Measurements from ENCODE around the gene EML6. TPM values are rescaled to one million over a fixed set of nuclear protein-coding genes. Genes with fewer than 3 reads are reported as not detected.

The EML6 gene
- total and polyA plus RNA-seq, 7 donors, result 0.38 to 9.3 (median 2.5) TPM

DNA sequence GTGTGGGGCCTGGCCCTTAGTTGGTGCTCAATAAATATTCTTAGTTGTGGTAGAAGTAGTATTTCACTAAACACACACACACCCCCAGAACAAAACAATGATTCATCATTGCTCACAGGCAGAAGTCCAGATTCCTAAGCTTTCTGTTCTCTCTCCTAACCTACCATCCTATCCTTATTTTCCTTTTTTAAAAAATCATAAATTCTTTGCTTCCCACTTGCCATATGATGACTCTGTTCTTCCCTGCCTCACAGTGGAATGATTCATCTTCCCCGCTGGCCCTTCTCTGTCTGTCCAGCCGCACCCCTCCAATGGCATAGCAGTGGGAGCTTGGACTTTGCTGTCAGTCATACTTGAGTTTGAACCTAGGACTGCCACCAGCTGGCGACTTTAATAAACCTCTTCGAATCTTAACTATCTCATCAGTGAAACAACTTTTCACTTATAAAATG is 5.2 kb downstream of the EML6 start:
- H3K9me3 ChIP-seq, result no peaks in the 10 kb centered on the region
- no peak overlapping the region for H3K4me3 ChIP-seq
- H3K36me3 ChIP-seq (ENCODE audit: insufficient read depth in 1 of 2, low read depth in 1 of 2), result no peaks in the 10 kb centered on the region
- no peaks in the 10 kb centered on the region for H3K4me1 ChIP-seq
- DNase-seq (no peak), ATAC-seq (no peak)
- 76 to 82% (median 80%) methylated on average over 4 of the region's 4 CpGs for WGBS, 3 donors
- TF ChIP-seq, protein P1, sequence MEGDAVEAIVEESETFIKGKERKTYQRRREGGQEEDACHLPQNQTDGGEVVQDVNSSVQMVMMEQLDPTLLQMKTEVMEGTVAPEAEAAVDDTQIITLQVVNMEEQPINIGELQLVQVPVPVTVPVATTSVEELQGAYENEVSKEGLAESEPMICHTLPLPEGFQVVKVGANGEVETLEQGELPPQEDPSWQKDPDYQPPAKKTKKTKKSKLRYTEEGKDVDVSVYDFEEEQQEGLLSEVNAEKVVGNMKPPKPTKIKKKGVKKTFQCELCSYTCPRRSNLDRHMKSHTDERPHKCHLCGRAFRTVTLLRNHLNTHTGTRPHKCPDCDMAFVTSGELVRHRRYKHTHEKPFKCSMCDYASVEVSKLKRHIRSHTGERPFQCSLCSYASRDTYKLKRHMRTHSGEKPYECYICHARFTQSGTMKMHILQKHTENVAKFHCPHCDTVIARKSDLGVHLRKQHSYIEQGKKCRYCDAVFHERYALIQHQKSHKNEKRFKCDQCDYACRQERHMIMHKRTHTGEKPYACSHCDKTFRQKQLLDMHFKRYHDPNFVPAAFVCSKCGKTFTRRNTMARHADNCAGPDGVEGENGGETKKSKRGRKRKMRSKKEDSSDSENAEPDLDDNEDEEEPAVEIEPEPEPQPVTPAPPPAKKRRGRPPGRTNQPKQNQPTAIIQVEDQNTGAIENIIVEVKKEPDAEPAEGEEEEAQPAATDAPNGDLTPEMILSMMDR (IDR thresholded peaks at IDR 0.05), result no peak
- no peak overlapping the region for H3K27ac ChIP-seq
- H3K27me3 ChIP-seq (ENCODE audit: insufficient read depth in 3 of 3, low read length in 2 of 3), result no peaks in the 10 kb centered on the region
- intact Hi-C loops (cut with DNase I), result loop anchor here in 1 of 2 donors (10.0 kb wide), 1 partner anchor 446 kb away; no protein-coding TSS in a partner anchor

DNA sequence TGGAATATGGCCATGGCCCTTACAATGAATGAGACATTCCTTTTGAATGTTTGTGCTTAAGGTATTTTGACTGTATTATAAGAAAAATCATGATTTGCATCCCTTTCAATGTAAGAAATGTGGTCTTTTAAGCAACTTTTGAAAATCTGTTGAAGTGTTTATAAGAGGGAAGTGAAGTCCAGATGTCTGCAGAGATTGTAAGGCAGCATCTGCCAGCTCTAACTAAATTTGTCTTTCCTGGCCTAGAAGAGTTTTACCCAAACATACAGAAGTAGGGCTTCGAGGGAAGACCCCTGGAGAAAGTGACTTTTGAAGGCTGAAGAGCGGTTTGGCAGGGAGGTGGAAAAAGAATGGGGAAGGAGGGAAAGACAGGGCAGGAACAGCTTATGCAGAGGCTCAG is 12.2 kb downstream of the EML6 start:
- ATAC-seq, result no peak
- 62 to 69% (median 67%) methylated on average over 2 of the region's 2 CpGs for WGBS, 3 donors

DNA sequence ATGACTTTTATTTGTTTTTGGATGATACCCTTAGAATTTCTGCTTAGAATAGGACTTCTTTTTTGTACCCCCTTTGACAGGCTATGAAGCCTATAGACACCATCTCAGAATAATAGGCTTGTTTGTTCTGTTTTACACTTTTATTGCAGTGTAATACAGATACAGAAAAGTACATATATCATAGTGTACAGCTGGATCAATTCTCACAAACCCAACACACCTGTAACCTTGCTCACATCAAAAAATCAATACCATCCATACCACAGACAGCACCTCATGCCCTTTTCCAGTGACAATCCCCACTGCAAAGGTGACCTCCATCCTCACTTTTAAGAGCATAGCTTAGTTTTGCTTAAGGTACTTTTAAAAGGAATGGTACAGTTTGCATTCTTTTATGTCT is 14.8 kb downstream of the EML6 start:
- no peak for ATAC-seq
- intact Hi-C loops (cut with DNase I), result no loop called here
- H3K4me3 ChIP-seq, result no peak overlapping the region

More for the DNA sequence above, 12.2 kb downstream of the EML6 start:
- intact Hi-C loops (cut with DNase I), result no loop called here
- Histone ChIP-seq H3K27me3 (ENCODE audit: insufficient read depth in 3 of 3, low read length in 2 of 3) (no peaks in the 10 kb centered on the region), H3K27ac (no peak overlapping the region), H3K4me3 (no peak overlapping the region), H3K36me3 (ENCODE audit: insufficient read depth in 1 of 2, low read depth in 1 of 2) (no peaks in the 10 kb centered on the region), H3K4me1 (no peaks in the 10 kb centered on the region), H3K9me3 (no peaks in the 10 kb centered on the region)
- TF ChIP-seq, protein P1 (IDR thresholded peaks at IDR 0.05), result no peak
- no peak for DNase-seq

DNA sequence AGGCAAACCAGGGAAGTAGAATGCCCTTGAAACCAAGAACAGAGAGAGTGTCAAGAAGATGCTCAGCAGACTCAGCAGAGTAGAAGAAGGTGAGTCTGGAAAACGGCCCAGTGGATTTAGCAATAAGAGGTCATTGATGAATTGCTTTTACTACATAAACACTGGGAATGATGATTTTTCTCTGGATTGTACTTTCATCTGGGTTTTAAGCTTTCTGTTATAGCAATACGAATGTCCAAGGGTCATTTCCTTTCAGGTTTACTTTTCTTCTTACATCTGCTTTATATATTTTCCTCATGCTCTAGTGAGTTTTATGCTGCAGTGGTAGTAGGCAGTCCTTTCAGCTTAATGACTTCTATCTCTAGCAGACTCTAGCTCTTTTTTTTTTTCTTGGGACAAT is 16.9 kb downstream of the EML6 start:
- Histone ChIP-seq H3K36me3 (ENCODE audit: insufficient read depth in 1 of 2, low read depth in 1 of 2) (no peaks in the 10 kb centered on the region), H3K27ac (no peak overlapping the region), H3K4me1 (no peaks in the 10 kb centered on the region), H3K9me3 (no peaks in the 10 kb centered on the region), H3K4me3 (no peak overlapping the region), H3K27me3 (ENCODE audit: insufficient read depth in 3 of 3, low read length in 2 of 3) (no peaks in the 10 kb centered on the region)
- TF ChIP-seq, protein P1 (IDR thresholded peaks at IDR 0.05), result no peak
- intact Hi-C loops (cut with DNase I), result no loop called here
- no peak for DNase-seq
- ATAC-seq, result no peak
- WGBS, 3 donors, result 63 to 78% (median 71%) methylated on average over 2 of the region's 2 CpGs

More for the DNA sequence above, 14.8 kb downstream of the EML6 start:
- Histone ChIP-seq H3K27me3 (ENCODE audit: insufficient read depth in 3 of 3, low read length in 2 of 3) (no peaks in the 10 kb centered on the region), H3K9me3 (no peaks in the 10 kb centered on the region), H3K4me1 (no peaks in the 10 kb centered on the region), H3K27ac (no peak overlapping the region), H3K36me3 (ENCODE audit: insufficient read depth in 1 of 2, low read depth in 1 of 2) (no peaks in the 10 kb centered on the region)
- DNase-seq, result no peak
- TF ChIP-seq, protein P1 (IDR thresholded peaks at IDR 0.05), result no peak

DNA sequence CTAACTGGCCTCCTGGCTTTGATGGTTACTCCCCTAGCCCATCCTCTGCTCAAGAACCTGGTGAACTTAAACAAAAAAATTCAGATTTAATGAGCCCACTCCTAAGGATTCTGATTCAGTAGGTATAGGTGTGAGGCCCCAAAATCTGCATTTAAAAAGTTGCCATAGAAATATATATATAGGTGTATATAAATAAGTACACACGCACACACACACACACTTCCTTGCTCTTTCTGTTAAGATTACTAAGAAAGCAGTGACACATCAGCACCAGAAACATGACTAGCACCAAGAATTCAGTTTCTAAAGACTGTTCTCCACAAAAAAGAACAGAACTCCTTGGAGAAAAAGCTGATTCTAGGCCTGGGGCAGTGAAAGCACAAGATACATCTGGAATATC is 17.8 kb downstream of the EML6 start:
- Histone ChIP-seq H3K27me3 (ENCODE audit: insufficient read depth in 3 of 3, low read length in 2 of 3) (no peaks in the 10 kb centered on the region), H3K9me3 (no peaks in the 10 kb centered on the region), H3K4me1 (no peaks in the 10 kb centered on the region), H3K36me3 (ENCODE audit: insufficient read depth in 1 of 2, low read depth in 1 of 2) (no peaks in the 10 kb centered on the region), H3K4me3 (no peak overlapping the region), H3K27ac (no peak overlapping the region)
- ATAC-seq (no peak), DNase-seq (no peak)
- TF ChIP-seq, protein P1 (IDR thresholded peaks at IDR 0.05), result no peak
- 46 to 95% (median 47%) methylated on average over 1 of the region's 1 CpG for WGBS, 3 donors
- intact Hi-C loops (cut with DNase I), result no loop called here

All from psoas muscle (tissue), 8 donors.